ENCODE measurements around the gene FARP1.

Gene FARP1

GRCh38 chr13:98275681-98276171 is 132.8 kb downstream of the FARP1 start:
- no peaks in the 10 kb centered on the region for H3K79me2 ChIP-seq (ENCODE audit: insufficient read depth, low read depth)
- no peak overlapping the region for H3K4me3 ChIP-seq (IDR thresholded peaks at IDR 0.05; ENCODE audit: insufficient read depth, low read depth, low read length)
- no peaks in the 10 kb centered on the region for H3K27me3 ChIP-seq (ENCODE audit: insufficient read depth, low read depth)
- H3K9ac ChIP-seq: no peak overlapping the region
- H2AFZ ChIP-seq (ENCODE audit: low read depth): no peak overlapping the region
- no peaks in the 10 kb centered on the region for H4K20me1 ChIP-seq (ENCODE audit: insufficient read depth)
- H3K36me3 ChIP-seq (ENCODE audit: insufficient read depth): no peaks in the 10 kb centered on the region
- H3K4me1 ChIP-seq (ENCODE audit: low read depth, poor library complexity, severe bottlenecking): no peaks in the 10 kb centered on the region
- no peak overlapping the region for H3K4me2 ChIP-seq
- TF ChIP-seq CTCF (conservative IDR thresholded peaks at IDR 0.05; ENCODE audit: low read depth, low read length): no peak
- no peak overlapping the region for H3K27ac ChIP-seq

GRCh38 chr13:98276486-98276885 is 133.6 kb downstream of the FARP1 start:
- no peak overlapping the region for H3K27ac ChIP-seq
- no peaks in the 10 kb centered on the region for H3K36me3 ChIP-seq (ENCODE audit: insufficient read depth)
- H3K4me1 ChIP-seq (ENCODE audit: low read depth, poor library complexity, severe bottlenecking): no peaks in the 10 kb centered on the region
- H4K20me1 ChIP-seq (ENCODE audit: insufficient read depth): no peaks in the 10 kb centered on the region
- H3K4me2 ChIP-seq: no peak overlapping the region
- no peaks in the 10 kb centered on the region for H3K27me3 ChIP-seq (ENCODE audit: insufficient read depth, low read depth)
- TF ChIP-seq CTCF (conservative IDR thresholded peaks at IDR 0.05; ENCODE audit: low read depth, low read length): no peak
- H3K79me2 ChIP-seq (ENCODE audit: insufficient read depth, low read depth): no peaks in the 10 kb centered on the region
- H3K9ac ChIP-seq: no peak overlapping the region
- no peak overlapping the region for H2AFZ ChIP-seq (ENCODE audit: low read depth)
- H3K4me3 ChIP-seq (IDR thresholded peaks at IDR 0.05; ENCODE audit: insufficient read depth, low read depth, low read length): no peak overlapping the region

GRCh38 chr13:98278068-98278724 is 135.3 kb downstream of the FARP1 start:
- Histone ChIP-seq H2AFZ (ENCODE audit: low read depth) (no peak overlapping the region), H3K4me2 (no peak overlapping the region), H3K4me3 (IDR thresholded peaks at IDR 0.05; ENCODE audit: insufficient read depth, low read depth, low read length) (no peak overlapping the region), H4K20me1 (ENCODE audit: insufficient read depth) (no peaks in the 10 kb centered on the region), H3K9ac (no peak overlapping the region), H3K79me2 (ENCODE audit: insufficient read depth, low read depth) (no peaks in the 10 kb centered on the region), H3K27ac (no peak overlapping the region), H3K27me3 (ENCODE audit: insufficient read depth, low read depth) (no peaks in the 10 kb centered on the region), H3K36me3 (ENCODE audit: insufficient read depth) (no peaks in the 10 kb centered on the region), H3K4me1 (ENCODE audit: low read depth, poor library complexity, severe bottlenecking) (no peaks in the 10 kb centered on the region)
- no peak for TF ChIP-seq CTCF (conservative IDR thresholded peaks at IDR 0.05; ENCODE audit: low read depth, low read length)

- Histone ChIP-seq H2AFZ (ENCODE audit: low read depth) (no peak overlapping the region), H3K4me1 (ENCODE audit: low read depth, poor library complexity, severe bottlenecking) (no peaks in the 10 kb centered on the region), H3K79me2 (ENCODE audit: insufficient read depth, low read depth) (no peaks in the 10 kb centered on the region), H3K27ac (no peak overlapping the region), H3K9ac (no peak overlapping the region), H3K4me3 (IDR thresholded peaks at IDR 0.05; ENCODE audit: insufficient read depth, low read depth, low read length) (no peak overlapping the region), H3K27me3 (ENCODE audit: insufficient read depth, low read depth) (no peaks in the 10 kb centered on the region), H3K36me3 (ENCODE audit: insufficient read depth) (no peaks in the 10 kb centered on the region), H4K20me1 (ENCODE audit: insufficient read depth) (no peaks in the 10 kb centered on the region), H3K4me2 (no peak overlapping the region)
- TF ChIP-seq CTCF (conservative IDR thresholded peaks at IDR 0.05; ENCODE audit: low read depth, low read length): no peak
Observed at GRCh38 chr13:98279473-98280175, 136.7 kb downstream of the FARP1 start.
